Transverse colon (tissue), 3 donors: ENCODE data around the gene CHMP3.
"Not testable (repeated sequence)": the region's sequence is repeated elsewhere in the genome, so short reads cannot be mapped to it uniquely, and the experiment has no call there.

Source experiments
- CTCF ChIP-seq, 5 experiments: fragments of 200-600 bp in 3 of 5; fragments of 450-650 bp in 2 of 5; sonication (generic) in 3 of 5; IDR thresholded peaks; 1 replicate in 2 of 5; 2 replicates in 3 of 5; pipeline ENCODE4 v1.5.1; 2016 to 2017; ENCODE audit warnings: antibody characterized with exemption in 5 of 5, inconsistent platforms in 3 of 5, mild to moderate bottlenecking in 2 of 5, moderate library complexity in 1 of 5
- POLR2A ChIP-seq: fragments of 450-650 bp; IDR thresholded peaks from one replicate; pipeline ENCODE4 v1.6.1; 2016; ENCODE audit warnings: antibody characterized with exemption, mild to moderate bottlenecking, moderate library complexity

GRCh38 chr2:86496391-86496790 lies 66.9 kb downstream of the CHMP3 start:
- TF ChIP-seq CTCF (IDR thresholded peaks at IDR 0.05); POLR2A: not testable (repeated sequence)
